ENCODE measurements around the gene AVEN. TPM values are rescaled to one million over a fixed set of nuclear protein-coding genes. Genes with fewer than 3 reads are reported as not detected.
"Not testable (repeated sequence)": the region's sequence is repeated elsewhere in the genome, so short reads cannot be mapped to it uniquely, and the experiment has no call there.

Gene AVEN
- total and polyA plus RNA-seq, 11 donors, result 16.3 to 37.1 (median 21.0) TPM

DNA sequence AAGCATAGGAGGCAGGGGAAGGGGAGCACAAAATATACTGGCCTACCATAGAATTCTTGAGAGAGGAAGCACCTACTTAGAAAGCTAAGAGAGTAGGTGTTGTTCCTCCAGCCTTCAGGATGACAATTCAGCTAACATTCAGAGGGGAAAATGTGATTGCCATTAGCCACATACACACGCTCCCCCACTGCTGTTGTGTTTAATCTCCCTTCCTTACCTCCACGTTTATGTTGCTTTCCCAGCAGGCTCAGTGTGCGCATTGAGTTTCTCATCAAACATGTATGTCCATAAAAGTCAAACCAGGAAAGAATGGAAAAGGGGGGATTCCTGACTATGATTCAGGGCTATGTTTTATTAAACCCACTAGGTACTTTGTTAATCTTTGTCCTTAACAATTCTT is 215.9 kb downstream of the AVEN start:
- Histone ChIP-seq H3K36me3 (no peaks in the 10 kb centered on the region), H3K27ac (no peak overlapping the region), H3K4me3 (no peak overlapping the region), H3K9me3 (peaks cover 0 to 1% (median 0%) of the 10 kb centered on the region in 12 donors), H3K4me1 (no peaks in the 10 kb centered on the region), H3K27me3 (no peaks in the 10 kb centered on the region)
- 68 to 76% (median 74%) methylated on average over 3 of the region's 3 CpGs for WGBS, 4 donors
- ATAC-seq (no peak), DNase-seq (no peak)
- TF ChIP-seq CTCF (IDR thresholded peaks at IDR 0.05) (no peak), POLR2A (IDR thresholded peaks at IDR 0.05) (no peak)
- intact Hi-C loops (cut with DNase I), result no loop called here

DNA sequence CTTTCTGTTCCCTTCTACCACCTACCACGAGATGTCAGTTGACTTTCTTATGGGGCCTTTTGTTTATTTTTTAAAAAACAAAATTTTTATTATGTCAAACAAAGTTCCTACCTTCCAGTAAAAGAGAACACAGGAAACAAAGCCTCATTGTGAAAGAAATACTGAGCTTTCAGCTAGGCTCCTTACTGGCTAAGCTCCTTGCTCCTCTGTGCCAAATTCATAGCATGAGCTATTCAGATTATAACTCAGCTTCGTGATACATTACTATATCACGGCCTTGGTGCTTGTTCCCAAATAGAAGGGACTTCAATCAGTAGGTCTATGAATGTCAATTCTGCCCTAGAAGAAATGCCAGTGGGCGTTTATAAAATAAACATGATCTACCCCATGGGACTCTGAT is 216.5 kb downstream of the AVEN start:
- WGBS, 4 donors, result 51 to 66% (median 58%) methylated on average over 4 of the region's 4 CpGs
- intact Hi-C loops (cut with DNase I), result no loop called here
- Histone ChIP-seq H3K27me3 (no peaks in the 10 kb centered on the region), H3K36me3 (no peaks in the 10 kb centered on the region), H3K4me1 (no peaks in the 10 kb centered on the region), H3K9me3 (no peaks in the 10 kb centered on the region), H3K4me3 (no peak overlapping the region), H3K27ac (no peak overlapping the region)
- DNase-seq, result no peak
- TF ChIP-seq POLR2A (IDR thresholded peaks at IDR 0.05) (no peak), CTCF (IDR thresholded peaks at IDR 0.05) (no peak)
- no peak for ATAC-seq

DNA sequence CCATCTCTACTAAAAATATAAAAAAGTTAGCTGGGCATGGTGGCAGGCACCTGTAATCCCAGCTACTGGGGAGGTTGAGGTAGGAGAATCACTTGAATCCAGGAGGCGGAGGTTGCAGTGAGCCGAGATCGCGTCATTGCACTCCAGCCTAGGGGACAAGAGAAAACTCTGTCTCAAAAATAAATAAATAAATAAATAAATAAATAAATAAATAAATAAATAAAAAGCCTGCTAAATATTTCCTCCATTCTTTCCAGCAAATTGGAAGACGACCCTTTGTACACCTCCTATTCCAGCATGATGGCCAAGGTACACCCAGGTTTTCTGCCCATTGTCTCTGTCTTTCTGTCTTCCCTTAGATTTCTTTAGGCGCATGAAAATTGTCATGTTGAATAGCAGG is 219.5 kb downstream of the AVEN start:
- intact Hi-C loops (cut with DNase I); ATAC-seq; H3K36me3 ChIP-seq; H3K4me3 ChIP-seq; H3K27me3 ChIP-seq; H3K27ac ChIP-seq; DNase-seq; H3K9me3 ChIP-seq; H3K4me1 ChIP-seq: not testable (repeated sequence)
- WGBS, 4 donors, result 94 to 98% (median 97%) methylated on average over 6 of the region's 6 CpGs

Other genes with a start within 250 kb of the AVEN start
- gene CHRM5, start 70.7 kb downstream of the AVEN start, total RNA-seq, result not detected
- gene CHRM5, start 70.7 kb downstream of the AVEN start, polyA plus RNA-seq, result not detected
- 10 to 100 TPM; 28.9 to 95.2 (median 59.1) TPM for gene EMC7, start 62.7 kb upstream of the AVEN start, total RNA-seq
- 100 to 1,000 TPM in 1 of 2 donors, 10 to 100 TPM in 1; 86.0 to 143 TPM for gene EMC7, start 62.7 kb upstream of the AVEN start, polyA plus RNA-seq
- 1 to 10 TPM in 8 of 9 donors, under 1 TPM in 1; 0.95 to 2.1 (median 1.7) TPM for gene PGBD4, start 62.9 kb upstream of the AVEN start, total RNA-seq
- under 1 TPM; 0.86 to 0.91 TPM for gene PGBD4, start 62.9 kb upstream of the AVEN start, polyA plus RNA-seq
- 10 to 100 TPM; 10.1 to 21.7 (median 15.8) TPM for gene KATNBL1, start 170.9 kb upstream of the AVEN start, total RNA-seq
- 10 to 100 TPM; 14.6 to 15.0 TPM for gene KATNBL1, start 170.9 kb upstream of the AVEN start, polyA plus RNA-seq
- 100 to 1,000 TPM in 2 of 9 donors, 10 to 100 TPM in 7; 65.1 to 159 (median 85.5) TPM for gene EMC4, start 185.8 kb upstream of the AVEN start, total RNA-seq
- gene EMC4, start 185.8 kb upstream of the AVEN start, polyA plus RNA-seq, result 100 to 1,000 TPM; 160 to 163 TPM

Data from heart left ventricle (tissue), 16 donors.